MM.1S (cell line): ENCODE measurements around the gene PCLO.

Experiments
- DNase-seq: peaks from one replicate; pipeline ENCODE4 v3.0.0-alpha.2; 2015
- H2AFZ ChIP-seq: fragments of 300-600 bp; sonication (generic); 2 replicates; pipeline ENCODE4 v1.6.0; 2016; ENCODE audit warnings: antibody characterized with exemption, low read length
- H3F3A ChIP-seq: fragments of 300-600 bp; sonication (generic); 2 replicates; pipeline ENCODE4 v1.6.1; 2016; ENCODE audit warnings: mild to moderate bottlenecking, antibody characterized with exemption, low read length, moderate library complexity, mixed read lengths; ENCODE audit not compliant: insufficient read depth
- H3K27ac ChIP-seq: fragments of 300-600 bp; sonication (generic); 2 replicates; pipeline ENCODE4 v1.5.1; 2016; ENCODE audit warnings: mild to moderate bottlenecking, low read length
- H3K27me3 ChIP-seq: fragments of 300-600 bp; sonication (generic); replicated peaks from 2 replicates; pipeline ENCODE4 v1.6.0; 2016; ENCODE audit warnings: low read length; ENCODE audit not compliant: insufficient read depth
- H3K36me3 ChIP-seq: fragments of 300-600 bp; sonication (generic); replicated peaks from 2 replicates; pipeline ENCODE4 v1.6.1; 2016; ENCODE audit warnings: mild to moderate bottlenecking, low read length, mixed read lengths; ENCODE audit not compliant: insufficient read depth
- H3K4me1 ChIP-seq: fragments of 300-600 bp; sonication (generic); 2 replicates; pipeline ENCODE4 v1.6.1; 2016; ENCODE audit warnings: low read length, mixed read lengths
- H3K4me2 ChIP-seq: fragments of 300-600 bp; sonication (generic); 2 replicates; pipeline ENCODE4 v1.6.0; 2016; ENCODE audit warnings: low read depth, low read length
- H3K4me3 ChIP-seq: fragments of 300-600 bp; sonication (generic); 2 replicates; pipeline ENCODE4 v1.5.1; 2016; ENCODE audit warnings: low read length, mixed read lengths
- H3K79me2 ChIP-seq: fragments of 300-600 bp; sonication (generic); 2 replicates; pipeline ENCODE4 v1.6.1; 2016; ENCODE audit warnings: mixed run types, low read length, mixed read lengths
- H3K9ac ChIP-seq: fragments of 300-600 bp; sonication (generic); 2 replicates; pipeline ENCODE4 v1.6.1; 2016; ENCODE audit warnings: low read length, mixed read lengths
- H3K9me2 ChIP-seq: fragments of 300-600 bp; sonication (generic); replicated peaks from 2 replicates; pipeline ENCODE4 v1.6.1; 2016; ENCODE audit warnings: mild to moderate bottlenecking, low read length, mixed read lengths; ENCODE audit not compliant: insufficient read depth
- H3K9me3 ChIP-seq: fragments of 300-600 bp; sonication (generic); replicated peaks from 2 replicates; pipeline ENCODE4 v1.6.1; 2016; ENCODE audit warnings: mild to moderate bottlenecking, low read length, mixed read lengths; ENCODE audit not compliant: insufficient read depth
- H4K20me1 ChIP-seq: fragments of 300-600 bp; sonication (generic); 2 replicates; pipeline ENCODE4 v1.6.1; 2016; ENCODE audit warnings: mild to moderate bottlenecking, low read length, moderate library complexity, mixed read lengths; ENCODE audit not compliant: insufficient read depth
- CTCF ChIP-seq: fragments of 300-600 bp; sonication (generic); IDR thresholded peaks from 2 replicates; pipeline ENCODE4 v1.5.1; 2016; ENCODE audit warnings: antibody characterized with exemption, low read length, mixed read lengths
- EZH2 ChIP-seq: fragments of 300-600 bp; sonication (generic); optimal IDR thresholded peaks from 2 replicates; pipeline ENCODE3; 2017; ENCODE audit warnings: low read depth, mild to moderate bottlenecking, antibody characterized with exemption, low read length, mixed read lengths
- EZH2phosphoT487 ChIP-seq: fragments of 300-600 bp; sonication (generic); IDR thresholded peaks from 2 replicates; pipeline ENCODE4 v1.6.1; 2018; ENCODE audit warnings: antibody characterized with exemption, low read length

PCLO gene

GRCh38 chr7:82750007-82750406 is 412.7 kb downstream of the PCLO start:
- no peaks in the 10 kb centered on the region for H3K27me3 ChIP-seq
- no peaks in the 10 kb centered on the region for H3F3A ChIP-seq
- H3K4me2 ChIP-seq: no peak overlapping the region
- H3K79me2 ChIP-seq: no peaks in the 10 kb centered on the region
- no peak overlapping the region for H2AFZ ChIP-seq
- H3K9me3 ChIP-seq: no peaks in the 10 kb centered on the region
- H3K4me3 ChIP-seq: no peak overlapping the region
- DNase-seq: no peak
- TF ChIP-seq CTCF: no peak
- TF ChIP-seq EZH2phosphoT487: no peak
- no peak for TF ChIP-seq EZH2
- no peaks in the 10 kb centered on the region for H3K4me1 ChIP-seq
- H3K9me2 ChIP-seq: no peaks in the 10 kb centered on the region
- no peaks in the 10 kb centered on the region for H3K36me3 ChIP-seq
- H4K20me1 ChIP-seq: no peaks in the 10 kb centered on the region
- H3K9ac ChIP-seq: no peak overlapping the region
- no peak overlapping the region for H3K27ac ChIP-seq

- TF ChIP-seq CTCF (no peak), EZH2phosphoT487 (no peak), EZH2 (no peak)
- H3K4me3 ChIP-seq: no peak overlapping the region
Observed at GRCh38 chr7:82745820-82746219, 416.9 kb downstream of the PCLO start.

GRCh38 chr7:82745117-82745516 is 417.6 kb downstream of the PCLO start:
- TF ChIP-seq CTCF (no peak), EZH2phosphoT487 (no peak), EZH2 (no peak)
- Histone ChIP-seq H3K9me2 (no peaks in the 10 kb centered on the region), H3F3A (no peaks in the 10 kb centered on the region), H3K9ac (no peak overlapping the region), H3K27me3 (no peaks in the 10 kb centered on the region), H3K36me3 (no peaks in the 10 kb centered on the region), H3K27ac (no peak overlapping the region), H3K4me2 (no peak overlapping the region), H4K20me1 (no peaks in the 10 kb centered on the region), H3K9me3 (no peaks in the 10 kb centered on the region), H2AFZ (no peak overlapping the region), H3K4me1 (no peaks in the 10 kb centered on the region), H3K79me2 (no peaks in the 10 kb centered on the region), H3K4me3 (no peak overlapping the region)
- no peak for DNase-seq

More at GRCh38 chr7:82745820-82746219, 416.9 kb downstream of the PCLO start:
- Histone ChIP-seq H3K4me1 (no peaks in the 10 kb centered on the region), H3K9ac (no peak overlapping the region), H3K27ac (no peak overlapping the region), H3K4me2 (no peak overlapping the region), H3F3A (no peaks in the 10 kb centered on the region), H3K27me3 (no peaks in the 10 kb centered on the region), H3K9me2 (no peaks in the 10 kb centered on the region), H4K20me1 (no peaks in the 10 kb centered on the region), H3K9me3 (no peaks in the 10 kb centered on the region), H2AFZ (no peak overlapping the region), H3K36me3 (no peaks in the 10 kb centered on the region), H3K79me2 (no peaks in the 10 kb centered on the region)
- DNase-seq: no peak
